ENCODE data around the gene OGFOD2.
"Not testable (repeated sequence)": the region's sequence is repeated elsewhere in the genome, so short reads cannot be mapped to it uniquely, and the experiment has no call there.

OGFOD2 gene

DNA sequence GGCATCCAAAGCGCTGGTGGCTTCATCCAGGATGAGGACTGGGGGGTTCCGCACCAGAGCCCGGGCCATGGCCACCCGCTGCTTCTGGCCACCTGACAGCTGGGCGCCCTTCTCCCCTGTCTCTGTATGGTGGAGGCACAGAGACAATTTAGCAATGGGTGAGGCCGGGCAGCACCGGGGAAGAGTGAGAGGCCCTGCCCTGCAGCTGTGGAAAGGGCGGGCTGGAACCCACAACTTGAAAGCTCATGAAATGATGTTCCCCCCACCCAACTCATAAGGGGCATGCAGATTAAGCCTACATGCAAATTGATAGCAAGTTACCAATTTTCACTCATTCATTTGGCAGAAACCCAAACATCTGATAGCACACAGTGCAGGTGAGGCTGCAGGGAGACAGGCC, 42.8 kb upstream of the OGFOD2 start:
- H3K4me3 ChIP-seq (ENCODE audit: low read depth, low read length): no peak overlapping the region
- ChIA-PET POLR2A (no interaction called here), CTCF (interaction anchor here (2.3 kb wide), 1 partner anchor 20 kb away, joined by 5 read pairs; no protein-coding TSS in a partner anchor)
- no peak for DNase-seq (ENCODE audit: low read depth, low spot score)
- TF ChIP-seq, protein P1, sequence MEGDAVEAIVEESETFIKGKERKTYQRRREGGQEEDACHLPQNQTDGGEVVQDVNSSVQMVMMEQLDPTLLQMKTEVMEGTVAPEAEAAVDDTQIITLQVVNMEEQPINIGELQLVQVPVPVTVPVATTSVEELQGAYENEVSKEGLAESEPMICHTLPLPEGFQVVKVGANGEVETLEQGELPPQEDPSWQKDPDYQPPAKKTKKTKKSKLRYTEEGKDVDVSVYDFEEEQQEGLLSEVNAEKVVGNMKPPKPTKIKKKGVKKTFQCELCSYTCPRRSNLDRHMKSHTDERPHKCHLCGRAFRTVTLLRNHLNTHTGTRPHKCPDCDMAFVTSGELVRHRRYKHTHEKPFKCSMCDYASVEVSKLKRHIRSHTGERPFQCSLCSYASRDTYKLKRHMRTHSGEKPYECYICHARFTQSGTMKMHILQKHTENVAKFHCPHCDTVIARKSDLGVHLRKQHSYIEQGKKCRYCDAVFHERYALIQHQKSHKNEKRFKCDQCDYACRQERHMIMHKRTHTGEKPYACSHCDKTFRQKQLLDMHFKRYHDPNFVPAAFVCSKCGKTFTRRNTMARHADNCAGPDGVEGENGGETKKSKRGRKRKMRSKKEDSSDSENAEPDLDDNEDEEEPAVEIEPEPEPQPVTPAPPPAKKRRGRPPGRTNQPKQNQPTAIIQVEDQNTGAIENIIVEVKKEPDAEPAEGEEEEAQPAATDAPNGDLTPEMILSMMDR (IDR thresholded peaks at IDR 0.05; ENCODE audit: insufficient read depth, low read length, missing control alignments): no peak

DNA sequence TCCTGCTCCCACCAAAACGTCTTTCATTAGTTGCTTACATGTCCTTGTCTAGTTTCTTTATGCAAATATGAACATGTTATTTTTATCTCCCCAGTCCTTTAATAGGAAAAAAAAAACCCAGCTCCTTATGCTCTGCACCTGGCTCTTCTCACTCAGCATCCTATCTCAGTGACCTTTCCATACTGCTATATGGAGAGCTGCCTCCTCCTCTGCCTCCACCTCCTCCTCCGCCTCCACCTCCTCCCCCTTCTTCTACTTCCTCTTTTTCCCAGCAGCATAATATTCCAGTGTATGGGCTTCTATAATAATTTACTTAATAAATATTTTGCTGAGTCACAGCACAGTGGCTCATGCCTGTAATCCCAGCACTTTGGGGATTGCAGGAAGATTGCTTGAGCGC, 40.3 kb upstream of the OGFOD2 start:
- no peak overlapping the region for H3K4me3 ChIP-seq (ENCODE audit: low read depth, low read length)
- CTCF ChIA-PET: no interaction called here
- DNase-seq (ENCODE audit: low read depth, low spot score): no peak
- POLR2A ChIA-PET: no interaction called here
- TF ChIP-seq, protein P1 (IDR thresholded peaks at IDR 0.05; ENCODE audit: insufficient read depth, low read length, missing control alignments): no peak

DNA sequence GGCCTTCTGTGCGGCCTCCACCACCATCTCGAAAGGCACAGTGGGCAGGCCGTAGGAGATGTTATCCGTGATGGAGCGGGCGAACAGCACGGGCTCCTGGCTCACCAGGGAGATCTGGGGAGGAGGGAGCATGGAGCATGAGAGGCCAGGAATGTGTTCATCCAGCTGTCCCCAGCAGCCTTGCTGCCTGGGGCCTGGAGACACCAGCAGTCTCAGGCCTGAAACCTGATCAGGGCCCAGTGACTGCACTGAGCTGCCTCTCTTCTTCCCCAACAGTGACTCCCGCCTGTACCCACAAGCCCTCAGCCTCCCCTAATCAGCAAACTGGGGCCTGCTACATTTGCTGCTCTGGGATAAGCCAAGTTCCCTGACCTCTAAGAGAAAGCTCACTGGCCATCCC, 39.7 kb upstream of the OGFOD2 start:
- CTCF ChIA-PET: interaction anchor here (1.3 to 1.5 kb wide), 3 partner anchors 10 to 303 kb away, joined by 3 to 4 read pairs (median 4); no protein-coding TSS in a partner anchor
- POLR2A ChIA-PET: no interaction called here
- TF ChIP-seq, protein P1 (IDR thresholded peaks at IDR 0.05; ENCODE audit: insufficient read depth, low read length, missing control alignments): no peak

DNA sequence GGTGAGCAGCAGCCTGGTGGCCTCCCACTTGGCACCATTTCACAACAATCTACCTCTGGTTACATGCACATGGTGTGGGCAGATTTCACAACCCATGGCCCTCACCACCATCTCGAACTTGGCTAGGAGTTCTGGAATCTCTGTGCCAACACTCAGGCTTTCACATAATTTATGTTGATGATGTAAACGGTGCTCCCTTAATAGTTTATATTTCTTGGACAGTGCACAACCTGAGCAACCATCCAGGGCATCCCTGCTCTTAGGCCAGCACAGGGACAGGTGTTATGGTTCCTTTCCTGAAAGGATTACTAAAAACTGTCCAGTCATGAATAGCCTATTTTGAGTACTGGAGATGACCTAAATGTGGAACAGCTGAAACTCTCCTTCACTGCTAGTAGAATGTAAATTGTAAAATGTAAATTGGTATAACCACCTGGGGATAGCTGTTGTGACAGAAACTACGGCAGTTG, 37.4 kb upstream of the OGFOD2 start:
- TF ChIP-seq, protein P1 (IDR thresholded peaks at IDR 0.05; ENCODE audit: insufficient read depth, low read length, missing control alignments): no peak
- CTCF ChIA-PET: interaction anchor here (0.9 to 1.5 kb wide), 3 partner anchors 9 to 144 kb away, joined by 3 to 4 read pairs (median 3); no protein-coding TSS in a partner anchor
- H3K4me3 ChIP-seq (ENCODE audit: low read depth, low read length): no peak overlapping the region
- DNase-seq (ENCODE audit: low read depth, low spot score): no peak
- POLR2A ChIA-PET: no interaction called here

More for the DNA sequence above, 39.7 kb upstream of the OGFOD2 start:
- no peak for DNase-seq (ENCODE audit: low read depth, low spot score)
- H3K4me3 ChIP-seq (ENCODE audit: low read depth, low read length): no peak overlapping the region

DNA sequence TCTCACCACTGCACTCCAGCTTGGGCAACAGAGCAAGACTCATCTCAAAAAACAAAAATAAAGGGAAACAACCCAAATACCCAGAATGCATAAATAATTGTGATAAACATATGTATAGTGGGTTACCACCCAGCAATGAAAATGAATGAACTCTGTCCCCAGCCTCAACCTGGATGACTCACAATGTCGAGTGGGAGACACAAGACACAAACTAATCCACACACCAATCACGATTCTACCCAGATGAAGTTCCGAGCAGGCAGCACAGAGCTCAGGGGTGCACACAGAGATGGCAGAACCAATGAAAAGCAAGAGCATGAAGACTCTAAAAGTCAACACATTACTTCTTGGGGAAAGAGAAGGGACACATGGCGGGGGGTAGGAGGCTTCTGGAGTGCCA, 35.9 kb upstream of the OGFOD2 start:
- POLR2A ChIA-PET: no interaction called here
- CTCF ChIA-PET: interaction anchor here (1.0 to 1.5 kb wide), 2 partner anchors 8 to 86 kb away, joined by 3 read pairs; no protein-coding TSS in a partner anchor
- TF ChIP-seq, protein P1 (IDR thresholded peaks at IDR 0.05; ENCODE audit: insufficient read depth, low read length, missing control alignments): no peak
- DNase-seq (ENCODE audit: low read depth, low spot score): no peak
- H3K4me3 ChIP-seq (ENCODE audit: low read depth, low read length): no peak overlapping the region

DNA sequence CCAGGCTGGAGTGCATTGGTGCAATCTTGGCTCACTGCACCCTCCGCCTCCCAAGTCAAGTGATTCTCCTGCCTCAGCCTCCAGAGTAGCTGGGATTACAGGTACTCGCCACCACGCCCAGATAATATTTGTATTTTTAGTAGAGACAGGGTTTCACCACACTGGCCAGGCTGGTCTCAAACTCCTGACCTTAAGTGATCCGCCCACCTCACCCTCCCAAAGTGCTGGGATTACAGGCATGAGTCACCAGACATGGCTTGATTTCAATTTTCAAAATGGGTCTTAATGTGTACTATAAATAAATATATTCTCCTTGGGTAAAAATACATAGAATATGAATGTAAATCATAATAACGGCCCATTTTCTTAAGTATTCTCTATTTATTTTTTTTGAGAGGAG, 33.7 kb upstream of the OGFOD2 start:
- POLR2A ChIA-PET; H3K4me3 ChIP-seq (ENCODE audit: low read depth, low read length); CTCF ChIA-PET; DNase-seq (ENCODE audit: low read depth, low spot score): not testable (repeated sequence)

DNA sequence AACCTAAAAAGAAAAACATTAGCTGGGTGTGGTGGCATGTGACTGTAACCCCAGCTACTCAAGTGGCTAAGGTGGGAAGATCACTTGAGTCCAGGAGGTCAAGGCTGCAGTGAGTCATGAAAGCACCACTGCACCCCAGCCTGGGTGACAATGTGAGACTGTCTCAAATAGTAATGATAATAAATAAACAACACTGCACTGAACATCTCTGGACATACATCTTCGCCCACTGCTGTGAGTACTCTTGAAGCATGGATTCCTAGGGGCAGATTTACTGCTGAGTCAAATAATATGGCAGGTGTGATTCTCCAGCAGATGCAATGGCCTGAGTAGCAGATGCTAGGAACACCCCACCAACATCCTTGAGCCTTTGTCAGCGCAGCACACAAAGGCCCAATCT, 32.4 kb upstream of the OGFOD2 start:
- TF ChIP-seq, protein P1 (IDR thresholded peaks at IDR 0.05; ENCODE audit: insufficient read depth, low read length, missing control alignments): no peak
- CTCF ChIA-PET: interaction anchor here (0.9 to 17.1 kb wide), 2 partner anchors 10 to 78 kb away, joined by 3 to 449 read pairs; no protein-coding TSS in a partner anchor
- no peak for DNase-seq (ENCODE audit: low read depth, low spot score)
- no peak overlapping the region for H3K4me3 ChIP-seq (ENCODE audit: low read depth, low read length)
- POLR2A ChIA-PET: no interaction called here
